ENCODE results near the gene PIK3R6.
A peak's percentile ranks its signal among the peaks of the same experiment; 100 is the strongest.

The PIK3R6 gene

DNA sequence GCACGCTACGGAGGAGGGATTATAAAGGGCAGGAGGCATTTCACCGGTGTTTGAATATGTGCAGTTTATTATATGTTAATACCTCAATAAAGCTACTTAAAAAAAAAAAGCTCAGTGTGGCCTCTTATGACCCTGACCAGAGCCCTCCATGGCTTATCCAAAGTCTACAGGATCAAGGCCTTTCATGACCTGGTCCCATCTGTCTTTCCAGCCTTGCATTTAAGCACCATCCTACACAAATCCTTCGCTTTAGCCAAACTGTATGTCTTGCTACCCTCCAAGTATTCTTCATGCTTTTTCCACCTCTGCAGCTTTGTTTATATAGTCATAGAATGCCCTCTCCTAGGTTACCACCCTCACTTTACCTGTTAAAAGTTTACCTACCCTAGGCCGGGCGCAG is 74.8 kb downstream of the PIK3R6 start:
- no peak for DNase-seq

DNA sequence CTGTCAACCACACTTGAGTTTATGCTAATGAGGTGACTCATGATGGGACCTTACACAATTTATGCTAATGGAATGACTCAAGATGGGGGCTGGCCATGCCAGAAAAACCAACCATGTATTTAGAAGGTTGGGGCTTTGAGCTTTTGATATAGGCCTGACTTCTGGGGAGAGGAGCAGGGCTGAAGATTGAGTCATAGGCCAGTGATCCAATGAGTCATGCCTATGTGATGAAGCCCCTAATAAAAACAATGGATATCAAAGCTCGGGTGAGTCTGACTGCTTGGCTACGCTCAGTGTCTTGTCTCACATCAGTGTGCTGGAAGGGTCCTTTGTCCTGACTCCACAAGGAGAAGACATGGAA is 75.6 kb downstream of the PIK3R6 start:
- DNase-seq = peak; percentile 82

DNA sequence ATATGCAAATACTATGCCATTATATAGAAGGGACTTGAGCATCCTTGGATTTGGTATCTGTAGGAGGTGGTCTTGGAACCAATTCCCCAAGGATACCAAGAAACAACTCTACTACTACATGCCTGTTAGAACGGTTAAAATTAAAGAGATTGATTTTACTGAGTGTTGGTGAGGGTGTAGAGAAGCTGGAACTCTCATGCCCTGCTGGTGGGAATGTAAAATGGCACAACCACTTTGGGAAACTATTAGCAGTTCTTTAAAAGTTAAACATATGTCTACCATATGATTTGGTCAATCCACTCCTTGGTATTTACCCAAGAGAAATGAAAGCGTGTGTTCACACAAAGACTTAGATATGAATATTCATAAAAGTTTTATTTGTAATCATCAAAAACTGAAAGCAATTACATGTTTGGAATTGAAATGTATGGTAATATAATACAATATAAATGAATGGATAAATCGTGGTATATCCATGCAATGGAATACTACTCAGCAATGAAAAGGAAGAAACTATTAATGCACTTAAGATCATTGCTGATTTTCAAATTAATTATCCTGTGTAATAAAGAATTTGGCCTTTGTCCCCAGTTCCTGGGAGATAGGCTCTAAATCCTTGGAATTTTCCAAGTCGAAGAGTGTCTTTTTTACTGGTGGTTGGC is 76.1 kb downstream of the PIK3R6 start:
- no peak for DNase-seq

DNA sequence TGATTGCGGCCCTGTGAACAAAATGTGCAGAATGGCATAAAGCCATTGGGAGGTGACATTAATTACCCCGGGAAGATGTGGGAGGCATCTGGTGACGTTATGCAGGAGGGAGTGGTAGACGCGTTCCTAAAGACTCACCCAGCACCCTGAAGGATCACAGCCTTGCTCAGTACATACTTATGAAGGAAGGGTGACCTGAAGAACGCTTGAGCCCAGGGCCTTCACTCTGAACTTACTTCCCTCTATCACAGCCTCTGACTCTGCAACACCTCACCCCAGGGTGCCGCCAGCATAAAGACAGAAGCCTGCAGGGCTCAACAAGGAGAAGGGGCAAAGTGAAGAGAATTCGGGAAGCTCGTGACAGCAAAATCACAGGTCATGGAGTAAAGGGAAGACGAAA is 77.7 kb downstream of the PIK3R6 start:
- DNase-seq = no peak

DNA sequence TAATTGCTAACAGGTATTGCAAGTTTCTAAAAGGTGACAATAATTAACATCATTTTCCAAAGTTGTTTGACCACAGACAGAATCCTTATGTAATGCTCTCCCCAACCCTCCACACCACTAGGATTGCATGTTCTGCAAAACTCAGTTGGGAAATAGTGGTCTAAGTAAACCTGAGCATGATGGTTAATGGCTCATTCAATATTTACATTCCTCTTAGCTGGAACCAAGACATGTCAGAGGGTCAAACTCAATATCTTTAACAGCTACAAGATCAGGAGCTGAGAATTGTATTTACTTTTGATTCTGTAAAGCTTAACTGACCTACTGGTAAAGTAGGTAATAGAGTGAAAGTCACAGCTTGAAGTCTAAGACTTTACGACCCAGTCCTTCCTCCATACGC is 78.5 kb downstream of the PIK3R6 start:
- DNase-seq = no peak

DNA sequence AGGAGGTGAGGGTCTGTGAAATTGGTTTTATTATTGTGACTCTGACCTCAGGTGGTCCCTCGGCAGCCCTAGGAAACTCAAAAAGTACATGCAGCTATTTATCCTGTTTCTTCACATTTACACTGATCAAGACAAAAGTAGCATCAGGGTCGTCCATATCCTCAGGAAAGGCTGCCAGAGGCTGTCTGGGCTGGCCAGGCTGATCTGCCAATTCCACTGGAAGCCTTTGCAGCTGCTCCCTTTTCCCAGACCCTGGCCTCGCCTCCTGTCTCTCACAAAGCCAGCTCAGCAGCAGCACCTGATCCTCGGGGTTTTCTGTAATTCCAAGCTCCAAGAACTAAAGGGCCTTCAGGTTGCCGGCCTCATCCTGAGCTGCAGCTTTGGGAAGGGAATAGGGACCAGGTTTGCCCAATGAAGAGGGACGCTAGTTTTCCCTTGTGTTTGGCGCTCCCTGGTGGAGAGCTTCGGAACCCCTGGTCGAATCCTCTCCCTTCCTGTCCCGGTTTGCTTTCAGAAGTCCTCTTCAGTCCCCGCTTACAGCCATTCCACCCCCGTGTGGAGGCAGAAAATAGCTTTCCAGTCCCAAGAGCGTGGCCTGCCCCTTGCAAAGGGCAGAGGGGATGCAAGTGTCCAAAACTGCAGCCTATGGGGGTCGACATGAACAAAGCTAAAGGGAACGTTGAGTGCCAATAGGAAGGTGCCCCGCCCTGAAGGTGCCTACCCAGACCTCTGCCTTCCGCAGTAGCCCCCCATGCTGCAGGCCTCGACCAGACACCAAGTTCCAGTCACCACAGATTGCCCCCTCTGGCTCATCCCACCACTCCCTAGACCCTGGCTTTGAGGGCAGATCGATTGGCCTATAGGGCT is 81.7 kb downstream of the PIK3R6 start:
- peak; percentile 51 for DNase-seq

DNA sequence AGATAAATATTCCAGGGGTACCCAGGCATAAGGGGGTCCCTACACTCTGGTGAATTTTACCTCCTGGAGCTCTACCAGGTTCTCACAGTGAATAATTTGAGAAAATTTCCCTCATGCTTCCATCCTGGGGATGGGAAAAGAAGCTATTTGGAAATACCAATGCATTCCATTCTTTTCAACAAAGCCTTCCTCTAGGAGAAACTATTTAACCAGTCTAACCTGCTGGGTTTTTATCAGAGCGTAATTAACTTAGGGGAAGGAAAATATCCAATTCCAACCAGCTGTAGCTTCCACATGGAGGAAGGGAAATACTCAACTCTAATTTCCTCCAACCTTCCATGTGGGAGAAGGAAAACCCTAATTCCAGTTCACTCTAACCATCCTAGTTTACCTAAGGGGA is 85.3 kb downstream of the PIK3R6 start:
- no peak for DNase-seq

DNA sequence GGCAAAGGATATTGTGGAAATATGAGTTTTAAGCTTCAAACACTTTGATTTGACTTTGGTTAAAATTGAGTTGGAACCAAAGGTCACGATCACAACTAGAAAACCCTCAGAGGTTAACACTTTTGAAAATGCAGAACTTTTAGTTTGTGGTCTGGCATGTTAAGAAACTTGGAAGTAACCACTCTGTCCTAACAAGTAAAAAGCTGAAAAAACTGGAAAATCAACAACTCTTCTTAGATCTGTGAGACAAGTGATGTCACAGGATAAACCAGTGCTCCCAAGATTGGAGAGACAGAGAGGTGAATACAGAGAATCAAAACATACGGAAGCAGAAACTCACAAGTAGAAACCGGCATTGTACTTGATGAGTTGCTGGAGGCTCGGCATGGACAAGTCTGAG is 85.7 kb downstream of the PIK3R6 start:
- DNase-seq = no peak

DNA sequence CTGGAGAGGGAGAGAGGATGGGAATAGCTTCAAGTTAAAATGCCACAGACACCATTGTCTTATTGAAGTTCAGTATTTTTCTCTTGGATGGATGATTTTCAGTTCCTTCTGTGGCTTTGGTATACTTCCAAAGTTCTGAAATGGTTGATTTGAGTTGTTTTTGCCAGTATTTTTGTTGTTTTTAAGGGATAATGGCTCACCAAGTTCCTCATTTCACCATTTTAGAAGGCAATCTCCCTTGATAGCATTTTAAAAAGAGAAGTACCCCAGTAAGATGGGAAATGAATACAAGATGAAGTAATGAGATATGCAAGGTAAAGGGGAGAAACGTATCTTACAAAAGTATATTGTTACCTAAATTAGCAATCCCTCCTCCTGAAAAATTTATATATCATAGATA is 90.6 kb downstream of the PIK3R6 start:
- no peak for DNase-seq

DNA sequence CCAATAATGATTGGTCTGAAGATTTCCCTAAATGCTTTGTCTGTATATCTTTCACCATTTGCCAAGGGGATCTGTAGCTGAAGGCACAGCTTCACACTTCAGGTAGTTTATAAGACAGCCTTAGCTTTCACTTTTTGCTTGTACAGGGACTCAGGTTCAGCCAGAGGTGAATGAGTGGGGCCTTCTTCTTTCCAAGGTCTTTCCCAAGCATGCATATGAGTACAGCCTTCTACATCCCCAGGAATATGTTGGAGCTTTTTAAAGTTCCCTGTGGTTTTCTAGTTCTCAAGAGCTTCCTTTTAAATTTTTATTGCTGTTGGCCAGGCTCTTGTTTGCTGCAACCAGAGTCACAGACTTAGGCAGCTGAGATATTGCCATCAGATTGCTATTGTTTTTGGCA is 91.2 kb downstream of the PIK3R6 start:
- no peak for DNase-seq

DNA sequence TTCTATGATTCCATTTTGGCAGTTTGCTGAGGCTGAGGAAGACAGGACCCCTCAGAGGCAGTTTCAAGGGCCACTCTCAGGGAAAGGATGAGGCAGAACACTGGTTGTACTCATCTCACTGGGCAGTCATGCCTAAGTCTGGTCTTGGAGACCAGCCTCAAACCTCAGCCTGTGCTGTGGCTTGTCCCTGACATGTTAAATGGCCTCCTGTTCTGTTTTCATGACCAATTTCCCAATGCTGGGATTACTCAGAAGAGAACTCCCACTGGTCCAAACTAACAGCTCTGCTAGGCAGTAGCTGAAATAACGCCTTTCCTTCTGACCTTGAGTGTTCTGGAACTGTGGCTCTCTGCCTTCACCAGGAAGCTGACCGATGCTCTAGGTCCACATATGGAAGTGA is 100.7 kb downstream of the PIK3R6 start:
- no peak for DNase-seq

DNA sequence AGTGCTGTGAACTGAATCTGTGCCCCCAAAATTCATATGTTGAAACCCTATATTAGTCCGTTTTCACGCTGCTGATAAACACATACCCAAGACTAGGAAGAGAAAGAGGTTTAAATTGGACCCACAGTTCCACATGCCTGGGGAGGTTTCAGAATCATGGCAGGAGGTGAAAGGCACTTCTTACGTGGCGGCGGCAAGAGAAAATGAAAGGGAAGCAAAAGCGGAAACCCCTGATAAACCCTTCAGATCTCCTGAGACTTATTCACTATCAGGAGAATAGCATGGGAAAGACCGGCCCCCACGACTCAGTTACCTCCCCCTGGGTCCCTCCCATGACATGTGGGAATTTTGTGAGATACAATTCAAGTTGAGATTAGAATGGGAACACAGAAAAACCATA is 105.5 kb downstream of the PIK3R6 start:
- no peak for DNase-seq

DNA sequence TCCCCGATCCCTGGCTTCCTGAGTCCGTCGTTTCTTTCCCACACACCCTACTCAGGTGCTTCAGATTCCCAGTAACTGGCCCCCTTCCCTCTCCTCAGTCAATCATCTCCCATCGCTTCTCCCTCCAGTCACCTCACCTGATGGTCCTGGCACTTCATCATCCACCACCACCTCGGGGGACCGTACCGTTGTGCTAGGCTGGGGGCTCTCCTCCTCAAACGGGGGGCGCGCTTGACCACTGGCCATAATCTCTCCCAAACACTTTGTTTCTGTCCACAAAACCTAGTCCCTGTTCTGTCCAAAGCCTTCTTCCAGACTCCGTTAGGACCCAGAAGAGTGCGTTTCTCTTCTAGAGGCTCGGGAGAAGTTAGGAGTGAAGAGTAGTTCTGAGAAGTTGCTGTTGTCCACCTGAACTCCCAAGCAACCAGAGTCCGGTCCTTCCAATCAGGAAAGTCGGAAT is 109.3 kb downstream of the PIK3R6 start, which contains the start of gene SPDYE4:
TSS of gene SPDYE4 (minus strand) at position 410 of the 460 bp plus-strand sequence. CDS start at position 246, 164 bp downstream.
- DNase-seq = no peak

DNA sequence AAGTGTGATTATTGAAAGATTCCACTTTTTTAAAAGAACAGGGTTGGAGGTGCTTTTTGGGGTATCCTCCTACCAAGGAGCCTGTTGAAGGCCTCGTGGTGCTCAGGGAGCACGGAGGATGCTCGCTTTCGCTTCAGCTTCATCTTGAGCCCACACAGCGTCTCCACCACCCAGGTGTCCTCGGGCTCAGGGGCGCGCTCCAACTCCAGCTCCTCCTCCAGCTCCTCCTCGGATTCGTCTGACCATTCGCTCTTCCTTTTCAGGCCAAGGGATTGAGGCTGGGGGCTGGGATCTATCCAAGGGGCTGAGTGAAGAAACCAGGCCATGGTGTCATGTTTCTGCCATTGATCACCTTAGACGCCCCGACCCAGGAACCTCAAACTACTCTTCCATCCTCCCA is 110.3 kb downstream of the PIK3R6 start:
- no peak for DNase-seq

DNA sequence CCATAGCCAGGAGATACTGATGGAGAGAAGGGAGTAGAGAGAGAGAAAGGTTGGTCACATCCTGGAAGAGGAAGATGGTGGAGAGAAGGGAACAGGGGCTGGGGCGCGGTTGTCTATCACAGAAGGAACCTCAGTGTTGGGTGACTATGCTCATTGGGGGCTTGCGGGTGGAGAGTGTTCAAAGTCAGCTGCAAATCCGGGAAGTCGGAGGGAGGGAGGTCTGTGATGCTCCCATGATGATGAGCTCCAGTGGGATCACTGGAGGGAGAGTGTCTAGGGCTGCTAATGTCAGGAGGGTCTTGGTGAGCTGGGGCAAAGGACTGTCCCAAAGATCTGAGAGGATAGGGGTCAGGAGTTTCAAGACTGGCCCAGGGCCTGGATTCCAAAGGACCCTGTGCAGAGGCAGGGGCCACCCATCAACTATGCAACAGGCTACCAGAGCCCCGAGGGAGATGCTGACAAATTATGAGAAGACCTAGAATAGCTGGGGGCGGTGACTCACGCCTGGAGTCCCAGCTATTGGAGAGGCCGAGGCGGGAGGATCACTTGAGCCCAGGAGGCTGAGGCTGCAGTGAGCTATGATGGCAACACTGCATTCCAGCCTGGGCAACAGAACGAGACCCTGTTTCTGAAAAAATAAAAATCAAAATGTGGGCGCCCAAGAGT is 111.8 kb downstream of the PIK3R6 start:
- DNase-seq = no peak

DNA sequence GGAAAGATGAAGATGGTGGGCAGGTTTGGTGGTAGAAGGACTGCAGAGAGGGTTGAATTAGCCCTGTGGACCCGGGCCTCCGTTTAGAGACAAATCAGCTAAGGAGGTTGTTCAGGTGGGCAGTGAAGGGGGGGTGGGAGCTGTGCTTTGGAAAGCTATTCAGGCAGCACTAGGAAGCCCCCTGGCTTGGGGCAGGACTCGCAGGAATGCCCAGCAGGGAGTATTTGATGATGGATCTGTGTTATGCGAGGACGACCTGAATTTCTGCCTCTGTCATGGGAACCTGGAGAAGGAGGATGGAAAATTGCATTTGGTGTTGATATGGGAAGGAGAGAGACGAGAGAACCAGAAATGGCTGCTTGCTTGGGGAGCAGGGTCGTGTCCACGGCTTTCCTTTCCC is 112.6 kb downstream of the PIK3R6 start:
- no peak for DNase-seq

DNA sequence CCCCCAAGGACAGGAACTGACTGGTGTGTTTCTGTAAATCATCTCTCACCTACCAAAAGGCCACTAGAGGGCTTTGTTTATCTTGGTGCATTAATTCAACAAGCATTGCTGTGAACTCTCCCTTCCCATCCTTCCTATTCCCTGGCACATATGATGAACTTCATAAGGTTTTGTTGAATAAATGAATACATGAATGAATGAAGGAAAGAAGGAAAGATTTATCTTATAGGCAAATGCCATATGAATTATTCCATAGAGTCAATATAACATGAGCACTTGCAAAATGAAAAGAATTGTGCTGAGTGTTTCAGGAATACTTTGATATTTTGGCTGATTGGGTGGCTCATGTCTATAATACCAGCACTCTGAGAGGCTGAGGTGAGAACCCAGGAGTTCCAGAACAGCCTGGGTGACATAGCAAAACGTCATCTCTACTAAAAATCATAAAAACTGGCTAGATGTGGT is 113.5 kb downstream of the PIK3R6 start:
- no peak for DNase-seq

DNA sequence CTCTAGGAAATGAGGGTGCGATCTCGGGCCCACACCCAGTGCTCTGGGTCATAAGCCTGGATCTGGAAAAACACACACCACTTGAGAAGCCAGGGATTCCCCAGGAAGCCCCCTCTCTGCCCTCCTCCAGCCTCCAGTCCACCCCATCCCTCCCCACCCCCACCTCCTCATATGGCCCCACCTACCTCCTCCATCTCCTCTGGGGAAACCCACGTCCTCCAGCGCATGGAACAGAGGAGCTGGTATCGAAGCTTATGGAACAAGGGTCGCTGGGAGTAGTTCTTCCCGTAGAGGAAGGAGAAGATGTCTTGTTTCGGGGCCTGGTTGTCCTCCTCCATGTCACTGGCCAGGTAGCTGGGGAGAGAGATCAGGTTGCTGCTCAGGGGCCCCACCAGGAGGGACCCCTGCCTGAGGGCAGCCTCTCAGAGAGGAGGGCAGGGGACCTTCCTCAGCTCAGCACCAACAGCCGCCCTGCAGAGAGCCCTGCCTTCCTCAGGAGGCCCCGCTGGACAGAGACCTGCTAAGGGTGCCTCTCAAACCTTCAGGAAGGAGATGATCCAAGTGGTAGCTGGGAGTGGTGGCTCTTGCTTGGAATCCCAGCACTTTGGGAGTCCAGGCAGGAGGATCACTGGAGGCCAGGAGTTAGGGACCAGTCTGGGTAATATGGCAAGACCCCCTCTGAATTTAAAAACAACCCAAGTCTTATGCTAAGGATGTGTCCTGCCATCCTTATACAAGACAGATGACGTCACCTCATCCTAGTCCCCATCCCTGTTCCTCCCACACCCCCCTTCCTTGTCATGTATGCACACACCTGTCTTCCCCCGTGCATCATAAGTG is 114.1 kb downstream of the PIK3R6 start:
- DNase-seq = no peak
